HG02970 (cell line): ENCODE data around the gene GPR3.

ENCODE experiments used
- ATAC-seq: cut with Tn5 transposase; IDR thresholded peaks from one replicate; pipeline ENCODE4 v1.9.1; 2021; ENCODE audit warnings: mild to moderate bottlenecking, moderate library complexity, moderate number of reproducible peaks; ENCODE audit not compliant: unreplicated experiment, low FRiP score

GPR3 gene, protein sequence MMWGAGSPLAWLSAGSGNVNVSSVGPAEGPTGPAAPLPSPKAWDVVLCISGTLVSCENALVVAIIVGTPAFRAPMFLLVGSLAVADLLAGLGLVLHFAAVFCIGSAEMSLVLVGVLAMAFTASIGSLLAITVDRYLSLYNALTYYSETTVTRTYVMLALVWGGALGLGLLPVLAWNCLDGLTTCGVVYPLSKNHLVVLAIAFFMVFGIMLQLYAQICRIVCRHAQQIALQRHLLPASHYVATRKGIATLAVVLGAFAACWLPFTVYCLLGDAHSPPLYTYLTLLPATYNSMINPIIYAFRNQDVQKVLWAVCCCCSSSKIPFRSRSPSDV

GRCh38 chr1:27392096-27392777, at the start of gene GPR3:
Gene GPR3 (plus strand): TSS chr1:27392622. CDS start chr1:27393799, 1,177 bp downstream.
- ATAC-seq = peak; percentile 56

GRCh38 chr1:27342778-27343638, 49.4 kb upstream of the GPR3 start:
- no peak for ATAC-seq

- no peak for ATAC-seq
Observed at GRCh38 chr1:27343639-27344025, 48.8 kb upstream of the GPR3 start.

- ATAC-seq = no peak
Observed at GRCh38 chr1:27345272-27345671, 47.1 kb upstream of the GPR3 start.

DNA sequence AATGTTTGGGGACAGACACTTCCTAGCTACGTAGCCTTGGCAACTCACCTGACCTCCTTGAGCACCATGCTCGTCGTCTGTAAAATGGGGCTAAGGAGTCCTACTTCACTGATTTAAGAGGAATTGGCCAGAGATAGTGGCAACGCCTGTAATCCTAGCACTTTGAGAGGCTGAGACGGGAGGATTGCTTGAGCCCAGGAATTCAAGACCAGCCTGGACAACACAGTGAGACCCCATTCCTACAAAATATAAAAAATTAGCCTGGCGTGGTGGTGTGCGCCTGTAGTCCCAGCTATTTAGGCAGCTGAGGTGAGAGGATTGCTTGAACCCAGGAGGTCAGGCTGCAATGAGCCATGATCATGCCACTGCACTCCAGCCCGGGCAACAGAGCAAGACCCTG, 46.1 kb upstream of the GPR3 start:
- no peak for ATAC-seq

GRCh38 chr1:27346991-27347624, 45.3 kb upstream of the GPR3 start:
- ATAC-seq = no peak

- no peak for ATAC-seq
Observed at GRCh38 chr1:27348861-27349783, 43.3 kb upstream of the GPR3 start.

DNA sequence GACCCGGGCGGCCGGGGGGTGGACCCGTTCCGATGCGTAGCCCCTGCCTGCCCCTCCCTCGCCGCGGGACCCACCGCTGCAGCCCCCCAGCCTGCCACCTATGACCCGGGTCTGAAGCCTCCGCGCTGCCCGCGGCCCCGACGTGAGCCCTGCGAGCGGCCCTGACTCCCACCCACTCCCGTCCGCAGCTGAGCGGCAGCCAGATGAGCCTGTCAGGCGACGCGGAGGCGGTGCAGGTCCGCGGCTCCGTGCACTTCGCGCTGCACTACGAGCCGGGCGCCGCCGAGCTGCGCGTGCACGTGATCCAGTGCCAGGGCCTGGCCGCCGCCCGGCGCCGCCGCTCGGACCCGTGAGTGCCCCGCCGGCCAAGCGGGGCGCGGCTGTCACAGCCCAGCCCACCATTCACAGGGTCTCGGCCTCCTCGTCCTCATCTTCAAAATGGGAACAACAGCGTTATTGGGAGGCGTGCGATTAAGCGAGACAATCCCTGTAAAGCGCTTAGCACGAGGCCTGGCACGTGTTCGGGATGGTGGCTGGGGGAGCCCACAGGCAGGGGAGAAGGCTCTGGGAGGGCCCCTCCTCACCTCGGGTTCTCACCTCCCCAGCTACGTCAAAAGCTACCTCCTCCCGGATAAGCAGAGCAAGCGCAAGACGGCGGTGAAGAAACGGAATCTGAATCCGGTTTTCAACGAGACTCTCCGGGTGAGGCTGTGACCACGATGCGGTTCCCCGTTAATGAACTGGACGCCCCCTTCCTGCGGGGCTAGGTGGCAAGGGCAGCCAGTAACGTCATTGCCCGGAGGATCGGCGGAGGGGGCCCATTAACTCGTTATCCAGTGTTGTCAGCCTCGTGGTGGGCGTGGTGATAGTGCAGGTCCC, 42.4 kb upstream of the GPR3 start:
- no peak for ATAC-seq

DNA sequence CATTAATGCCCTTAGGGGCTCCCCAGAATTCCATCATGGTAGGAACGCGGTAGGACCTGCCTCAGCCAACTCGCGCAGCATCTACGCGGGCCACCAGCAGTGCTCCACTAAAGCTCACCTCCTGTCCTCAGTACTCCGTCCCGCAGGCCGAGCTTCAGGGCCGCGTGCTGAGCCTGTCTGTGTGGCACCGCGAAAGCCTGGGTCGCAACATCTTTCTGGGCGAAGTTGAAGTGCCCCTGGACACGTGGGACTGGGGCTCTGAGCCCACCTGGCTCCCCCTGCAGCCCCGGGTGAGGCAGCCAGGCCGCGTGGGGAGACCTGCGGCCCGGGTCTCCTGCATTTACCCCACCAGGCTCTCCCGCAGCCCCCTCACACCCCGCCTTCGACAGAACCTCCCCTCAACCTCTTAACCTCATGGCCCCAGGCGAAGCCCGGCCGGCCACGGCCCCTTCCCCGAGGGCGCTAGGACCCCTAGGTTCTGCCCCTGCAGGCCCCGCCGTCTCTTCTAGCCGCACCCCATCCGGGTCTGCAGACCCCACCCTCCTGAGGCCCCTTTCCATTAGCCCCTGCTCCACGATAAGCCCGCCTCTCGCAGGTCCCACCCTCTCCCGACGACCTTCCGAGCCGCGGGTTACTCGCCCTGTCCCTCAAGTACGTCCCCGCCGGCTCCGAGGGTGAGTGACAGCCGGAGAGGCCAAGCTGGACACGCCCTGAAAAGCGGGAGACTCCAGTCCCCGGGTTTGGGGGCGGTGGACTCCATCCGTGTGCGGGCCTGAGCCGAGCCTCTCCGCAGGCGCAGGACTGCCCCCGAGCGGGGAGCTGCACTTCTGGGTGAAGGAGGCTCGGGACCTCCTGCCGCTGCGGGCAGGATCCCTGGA, 41.5 kb upstream of the GPR3 start:
- ATAC-seq = no peak

DNA sequence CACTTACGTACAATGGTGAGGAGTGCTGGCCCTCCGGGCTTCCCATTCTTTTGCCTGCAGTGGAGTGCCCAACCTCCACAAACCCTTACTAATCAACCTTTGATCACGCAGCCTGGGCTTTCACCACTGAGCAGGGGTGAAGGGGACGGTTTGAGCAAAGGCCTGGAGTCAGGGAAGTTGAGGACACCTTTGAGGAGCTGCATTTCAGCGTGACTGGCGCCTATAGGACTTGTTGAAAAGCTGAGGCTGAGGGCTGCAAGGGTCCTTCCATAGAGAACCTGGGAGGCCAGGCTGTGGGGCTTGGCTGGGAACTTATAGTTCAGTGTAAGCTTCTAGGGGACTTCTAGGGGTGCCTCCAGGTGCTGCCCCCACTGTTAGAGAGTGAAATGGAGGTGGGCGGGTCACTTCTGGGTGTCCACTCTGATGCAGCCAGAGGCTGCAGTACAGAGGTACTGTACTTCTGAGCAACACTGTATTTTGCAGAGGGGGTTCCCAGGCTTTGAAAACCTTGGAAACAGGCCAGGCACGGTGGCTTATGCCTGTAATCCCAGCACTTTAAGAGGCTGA, 40.8 kb upstream of the GPR3 start:
- no peak for ATAC-seq

DNA sequence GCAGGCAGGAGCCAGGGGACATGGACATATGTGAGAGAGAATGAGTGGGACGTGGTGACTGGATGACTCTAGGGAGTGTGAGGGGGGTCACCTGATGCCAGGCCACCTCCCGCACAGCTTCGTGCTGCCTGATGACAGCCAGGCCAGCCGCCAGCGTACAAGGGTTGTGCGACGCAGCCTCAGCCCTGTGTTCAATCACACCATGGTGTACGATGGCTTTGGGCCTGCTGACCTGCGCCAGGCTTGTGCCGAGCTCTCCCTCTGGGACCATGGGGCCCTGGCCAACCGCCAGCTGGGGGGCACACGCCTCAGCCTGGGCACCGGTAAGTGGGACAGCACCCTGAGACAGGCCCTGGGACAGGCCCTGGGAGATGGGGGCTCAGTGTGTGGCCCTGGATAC, 39.3 kb upstream of the GPR3 start:
- ATAC-seq = no peak

DNA sequence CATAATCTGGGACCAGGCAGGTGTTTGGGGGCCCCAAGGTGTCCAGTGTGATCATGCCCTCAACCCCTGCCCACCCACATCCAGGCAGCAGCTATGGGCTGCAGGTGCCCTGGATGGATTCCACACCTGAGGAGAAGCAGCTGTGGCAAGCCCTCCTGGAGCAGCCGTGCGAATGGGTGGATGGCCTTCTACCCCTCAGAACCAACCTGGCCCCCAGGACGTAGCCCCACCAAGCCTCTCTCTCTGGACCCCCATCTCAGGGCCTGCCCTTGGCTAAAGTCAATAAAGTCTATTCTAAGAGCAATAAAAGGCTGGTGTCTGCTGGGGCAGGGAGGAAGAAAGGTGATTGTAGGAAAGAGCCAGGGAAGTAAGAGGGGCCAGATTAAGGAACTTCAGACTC, 38.8 kb upstream of the GPR3 start:
- ATAC-seq = no peak

GRCh38 chr1:27355683-27356082, 36.7 kb upstream of the GPR3 start:
- ATAC-seq = no peak

DNA sequence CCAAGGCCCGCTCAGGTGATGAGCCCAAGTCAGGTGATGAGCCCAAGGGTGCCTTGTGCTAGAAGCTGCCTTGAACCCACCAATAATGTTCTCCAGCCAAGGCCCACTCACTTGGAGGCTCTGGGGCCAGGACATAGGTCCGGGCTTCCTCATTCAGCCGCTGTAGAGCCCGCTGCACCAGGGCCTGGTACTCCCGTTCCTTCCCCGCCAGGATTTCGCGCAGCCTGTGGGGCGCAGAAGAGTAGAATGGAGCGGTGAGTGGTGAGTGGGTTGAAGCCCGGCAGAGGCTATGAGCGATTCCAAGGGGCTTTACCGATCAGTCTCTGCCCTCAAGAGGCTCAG, 36.2 kb upstream of the GPR3 start:
- no peak for ATAC-seq

- no peak for ATAC-seq
Observed at GRCh38 chr1:27356619-27357280, 35.7 kb upstream of the GPR3 start.

- peak; percentile 47 for ATAC-seq
Observed at GRCh38 chr1:27357281-27358037, 35.0 kb upstream of the GPR3 start.
